ENCODE measurements around the gene PRPH. TPM values are rescaled to one million over a fixed set of nuclear protein-coding genes. Genes with fewer than 3 reads are reported as not detected.

Gene PRPH
- total and polyA plus RNA-seq, 2 of the 13 experiments (the other 11 are each of a cell fraction or from before 2014, with no cell fraction given): 0.12 TPM; not detected in 1

GRCh38 chr12:49264873-49265792 is 29.8 kb upstream of the PRPH start, which contains the start of gene TUBA1C (continued):
- peak; percentile 58; the same call in 1 of the 2 replicates for TF ChIP-seq EED (CRISPR knock-in tag; IDR thresholded peaks at IDR 0.05)
- TF ChIP-seq KDM5B (CRISPR knock-in tag; IDR thresholded peaks at IDR 0.05; ENCODE audit: borderline replicate concordance): peak; percentile 75
- no peak for TF ChIP-seq CENPX (CRISPR knock-in tag; IDR thresholded peaks at IDR 0.05)
- no peak for TF ChIP-seq AGO1 (IDR thresholded peaks at IDR 0.05; ENCODE audit: low read depth, low read length, poor library complexity, severe bottlenecking)
- TF ChIP-seq, protein P1, sequence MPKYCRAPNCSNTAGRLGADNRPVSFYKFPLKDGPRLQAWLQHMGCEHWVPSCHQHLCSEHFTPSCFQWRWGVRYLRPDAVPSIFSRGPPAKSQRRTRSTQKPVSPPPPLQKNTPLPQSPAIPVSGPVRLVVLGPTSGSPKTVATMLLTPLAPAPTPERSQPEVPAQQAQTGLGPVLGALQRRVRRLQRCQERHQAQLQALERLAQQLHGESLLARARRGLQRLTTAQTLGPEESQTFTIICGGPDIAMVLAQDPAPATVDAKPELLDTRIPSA (CRISPR knock-in tag; IDR thresholded peaks at IDR 0.05; ENCODE audit: borderline replicate concordance): peak; percentile 55; the same call in 1 of the 2 replicates
- TF ChIP-seq SUZ12 (IDR thresholded peaks at IDR 0.05; ENCODE audit: low read depth, low read length): no peak
- peak; percentile 83 for TF ChIP-seq ZFY (CRISPR knock-in tag; IDR thresholded peaks at IDR 0.05)
- TF ChIP-seq PRMT3 (CRISPR knock-in tag; IDR thresholded peaks at IDR 0.05; ENCODE audit: borderline replicate concordance, low read depth): no peak; the same call in 1 of the 2 replicates
- no peak for TF ChIP-seq GLI4 (CRISPR knock-in tag; IDR thresholded peaks at IDR 0.05; ENCODE audit: borderline replicate concordance)
- no peak for TF ChIP-seq ZHX2 (IDR thresholded peaks at IDR 0.05; ENCODE audit: low read depth)
- peak; percentile 91 for TF ChIP-seq ZHX2 (CRISPR knock-in tag; IDR thresholded peaks at IDR 0.05; ENCODE audit: borderline replicate concordance)
- TF ChIP-seq JUND (CRISPR knock-in tag; IDR thresholded peaks at IDR 0.05): peak; percentile 70; the same call in 1 of the 2 replicates
- TF ChIP-seq MYC (CRISPR knock-in tag; IDR thresholded peaks at IDR 0.05; ENCODE audit: borderline replicate concordance): peak; percentile 74
- TF ChIP-seq BRCA1 (CRISPR knock-in tag; IDR thresholded peaks at IDR 0.05): peak; percentile 89
- peak; percentile 81 for TF ChIP-seq TFDP2 (CRISPR knock-in tag; IDR thresholded peaks at IDR 0.05)
- peak; percentile 82 for TF ChIP-seq ZFAT (CRISPR knock-in tag; conservative IDR thresholded peaks at IDR 0.05)
- no peak for TF ChIP-seq ZNF883 (CRISPR knock-in tag; IDR thresholded peaks at IDR 0.05; ENCODE audit: not compliant biosample characterization)
- peak; percentile 13 for TF ChIP-seq FOXA3 (CRISPR knock-in tag; IDR thresholded peaks at IDR 0.05)
- peak; percentile 55; the same call in 1 of the 2 replicates for TF ChIP-seq NR2F2 (IDR thresholded peaks at IDR 0.05; ENCODE audit: borderline replicate concordance, low read depth)
- TF ChIP-seq, protein P2, sequence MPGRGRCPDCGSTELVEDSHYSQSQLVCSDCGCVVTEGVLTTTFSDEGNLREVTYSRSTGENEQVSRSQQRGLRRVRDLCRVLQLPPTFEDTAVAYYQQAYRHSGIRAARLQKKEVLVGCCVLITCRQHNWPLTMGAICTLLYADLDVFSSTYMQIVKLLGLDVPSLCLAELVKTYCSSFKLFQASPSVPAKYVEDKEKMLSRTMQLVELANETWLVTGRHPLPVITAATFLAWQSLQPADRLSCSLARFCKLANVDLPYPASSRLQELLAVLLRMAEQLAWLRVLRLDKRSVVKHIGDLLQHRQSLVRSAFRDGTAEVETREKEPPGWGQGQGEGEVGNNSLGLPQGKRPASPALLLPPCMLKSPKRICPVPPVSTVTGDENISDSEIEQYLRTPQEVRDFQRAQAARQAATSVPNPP (CRISPR knock-in tag; IDR thresholded peaks at IDR 0.05): peak; percentile 69; the same call in 1 of the 2 replicates

All from HepG2 (cell line).